ENCODE results near the gene GSC2. TPM values are rescaled to one million over a fixed set of nuclear protein-coding genes. Genes with fewer than 3 reads are reported as not detected.

GSC2 gene
- total RNA-seq, 1 donor from 2014 or later = not detected

- no peak for DNase-seq (ENCODE audit: low read depth)
Observed at GRCh38 chr22:19097518-19097917, 52.6 kb downstream of the GSC2 start.

Other genes starting within 250 kb of the GSC2 start
- 0.40 and 1.6 TPM in 2 replicates for gene DGCR6, start 244.0 kb downstream of the GSC2 start, total RNA-seq
- gene PRODH, start 214.0 kb downstream of the GSC2 start, total RNA-seq = 1.9 and 4.3 TPM in 2 replicates
- gene DGCR2, start 27.9 kb downstream of the GSC2 start, total RNA-seq = 73.8 and 131 TPM in 2 replicates
- gene TSSK2, start 19.0 kb downstream of the GSC2 start, total RNA-seq = not detected in 2 replicates
- gene ESS2, start 5.6 kb downstream of the GSC2 start, total RNA-seq = 12.9 and 13.2 TPM in 2 replicates
- gene SLC25A1, start 28.4 kb upstream of the GSC2 start, total RNA-seq = 175 and 192 TPM in 2 replicates
- 9.4 and 24.5 TPM in 2 replicates for gene CLTCL1, start 141.4 kb upstream of the GSC2 start, total RNA-seq

Data from renal cortical epithelial cell (primary cell).